CD4-positive, alpha-beta T cell (primary cell): Measurements from ENCODE around the gene STAB1. TPM values are rescaled to one million over a fixed set of nuclear protein-coding genes. Genes with fewer than 3 reads are reported as not detected.
A peak's percentile ranks its signal among the peaks of the same experiment; 100 is the strongest.

Experiments
- ATAC-seq: fragments of 200-7000 bp; cut with Tn5 transposase; one replicate; pipeline ENCODE4 v1.10.0; 2022; ENCODE audit warnings: mild to moderate bottlenecking; ENCODE audit not compliant: poor library complexity
- CTCF ChIA-PET: fragments of 350-600 bp; sonication (Branson Sonifier 250); formaldehyde crosslinking; loops from one replicate; lab custom pipeline; 2021; ENCODE audit warnings: antibody characterized with exemption, inconsistent platforms; lab: Charles Lee
- POLR2A ChIA-PET: fragments of 350-600 bp; sonication (Branson Sonifier 250); formaldehyde crosslinking; loops from one replicate; lab custom pipeline; 2021; ENCODE audit warnings: antibody characterized with exemption, inconsistent platforms; lab: Charles Lee
- DNase-seq, 14 experiments: peaks; one replicate each; pipeline ENCODE4 v3.0.0-alpha.2; 2013 to 2020; ENCODE audit warnings: mixed read lengths in 2 of 14
- H3K27ac ChIP-seq, 2 donors: one replicate each; pipeline versions ENCODE4 v1.5.1 to v1.7.0; 2013; ENCODE audit warnings: low read length in 2 of 2, low read depth in 1 of 2, mild to moderate bottlenecking in 1 of 2
- H3K27me3 ChIP-seq, 2 experiments: 1 replicate in 1 of 2; 2 replicates in 1 of 2; pipeline versions ENCODE4 v1.6.1 to v1.7.0; 2013; ENCODE audit warnings: low read length in 2 of 2, control low read depth in 1 of 2, mild to moderate bottlenecking in 1 of 2, moderate library complexity in 1 of 2; ENCODE audit not compliant: insufficient read depth in 2 of 2, control insufficient read depth in 1 of 2
- H3K36me3 ChIP-seq: one replicate; pipeline ENCODE4 v1.6.1; 2013; ENCODE audit warnings: low read length, control low read depth; ENCODE audit not compliant: insufficient read depth
- H3K4me1 ChIP-seq: one replicate; pipeline ENCODE4 v1.6.1; 2013; ENCODE audit warnings: low read length, control low read depth; ENCODE audit not compliant: insufficient read depth
- H3K4me3 ChIP-seq: one replicate; pipeline ENCODE4 v1.5.1; 2013; ENCODE audit warnings: mild to moderate bottlenecking, low read length, moderate library complexity
- H3K9me3 ChIP-seq, 2 experiments: 1 replicate in 1 of 2; 2 replicates in 1 of 2; pipeline versions ENCODE4 v1.6.1 to v1.7.0; 2013; ENCODE audit warnings: low read length in 2 of 2, mild to moderate bottlenecking in 2 of 2, control low read depth in 1 of 2, moderate library complexity in 1 of 2; ENCODE audit not compliant: control insufficient read depth in 1 of 2, insufficient read depth in 1 of 2
- H3K27ac Mint-ChIP-seq: one replicate; pipeline ENCODE4 v1.8.0; 2020; ENCODE audit warnings: mixed read lengths
- H3K27me3 Mint-ChIP-seq: one replicate; pipeline ENCODE4 v1.8.0; 2021; ENCODE audit warnings: mixed read lengths
- H3K36me3 Mint-ChIP-seq: one replicate; pipeline ENCODE4 v1.8.0; 2021; ENCODE audit warnings: low read depth, mixed read lengths
- H3K4me1 Mint-ChIP-seq: one replicate; pipeline ENCODE4 v1.8.0; 2021; ENCODE audit warnings: low read depth, mixed read lengths
- H3K4me3 Mint-ChIP-seq: one replicate; pipeline ENCODE4 v1.8.0; 2020; ENCODE audit warnings: mild to moderate bottlenecking, mixed read lengths
- H3K9me3 Mint-ChIP-seq: one replicate; pipeline ENCODE4 v1.8.0; 2020; ENCODE audit warnings: mixed read lengths
- intact Hi-C, 2 experiments: fragments of 100-400 bp; cut with DNase I in 1 of 2; cut with micrococcal nuclease in 1 of 2; formaldehyde crosslinking; loops; one replicate each; pipeline versions ENCODE4 v1.15.1 to v1.9.0; 2023 to 2025; cut with DNase I, micrococcal nuclease
- total RNA-seq, 174 experiments: library from RNA in 2 of 174; stranded (reverse) in 2 of 174; gene quantifications; one replicate each; pipeline ENCODE4 v1.2.3 and lab custom pipeline; 2021 to 2026
- TF ChIP-seq, protein P1 (sequence below): fragments of 200-600 bp; IDR thresholded peaks from one replicate; pipeline ENCODE4 v1.8.0; 2022; ENCODE audit warnings: antibody characterized with exemption, mild to moderate bottlenecking

The STAB1 gene
- total RNA-seq, 2 experiments from 2014 or later = 1.5 to 2.5 TPM

DNA sequence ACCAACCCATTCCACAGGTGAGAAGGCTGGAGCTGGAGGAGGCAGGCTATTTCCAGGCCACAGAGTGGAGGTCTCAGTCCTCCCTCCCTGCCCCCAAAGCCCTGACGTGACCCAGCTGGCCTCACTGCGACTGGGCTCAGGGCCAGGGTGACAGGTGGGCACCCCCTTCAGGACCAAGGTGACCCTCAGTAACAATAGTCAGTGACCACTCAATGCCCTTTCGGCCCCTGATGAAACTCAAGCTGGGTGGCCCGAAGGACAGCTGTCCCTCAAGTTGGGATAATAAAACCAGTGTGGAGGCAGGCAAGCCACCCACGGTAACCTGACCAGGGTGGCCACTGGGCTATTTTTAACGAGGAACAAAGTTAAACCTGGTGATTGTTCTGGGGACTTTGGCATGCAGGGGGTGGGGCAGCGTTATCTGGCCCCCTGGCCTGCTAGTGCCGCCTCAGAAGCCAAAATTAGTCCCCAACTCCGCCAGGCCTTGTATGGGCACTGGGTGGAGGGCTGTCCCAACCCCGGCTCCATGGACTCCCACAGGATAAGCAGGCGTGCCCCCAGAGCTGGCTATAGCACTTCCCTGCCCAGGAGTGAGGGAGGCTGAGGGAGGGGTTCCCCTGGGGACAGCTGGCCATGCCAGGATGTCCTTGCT is 42.4 kb upstream of the STAB1 start:
- no peaks in the 10 kb centered on the region for H3K27me3 ChIP-seq
- H3K36me3 Mint-ChIP-seq = peaks cover 22% of the 10 kb centered on the region
- peaks cover 35% of the 10 kb centered on the region for H3K4me1 Mint-ChIP-seq
- no peaks in the 10 kb centered on the region for H3K36me3 ChIP-seq
- ATAC-seq (no peak), DNase-seq (no peak)
- H3K9me3 Mint-ChIP-seq = no peaks in the 10 kb centered on the region
- TF ChIP-seq, protein P1, sequence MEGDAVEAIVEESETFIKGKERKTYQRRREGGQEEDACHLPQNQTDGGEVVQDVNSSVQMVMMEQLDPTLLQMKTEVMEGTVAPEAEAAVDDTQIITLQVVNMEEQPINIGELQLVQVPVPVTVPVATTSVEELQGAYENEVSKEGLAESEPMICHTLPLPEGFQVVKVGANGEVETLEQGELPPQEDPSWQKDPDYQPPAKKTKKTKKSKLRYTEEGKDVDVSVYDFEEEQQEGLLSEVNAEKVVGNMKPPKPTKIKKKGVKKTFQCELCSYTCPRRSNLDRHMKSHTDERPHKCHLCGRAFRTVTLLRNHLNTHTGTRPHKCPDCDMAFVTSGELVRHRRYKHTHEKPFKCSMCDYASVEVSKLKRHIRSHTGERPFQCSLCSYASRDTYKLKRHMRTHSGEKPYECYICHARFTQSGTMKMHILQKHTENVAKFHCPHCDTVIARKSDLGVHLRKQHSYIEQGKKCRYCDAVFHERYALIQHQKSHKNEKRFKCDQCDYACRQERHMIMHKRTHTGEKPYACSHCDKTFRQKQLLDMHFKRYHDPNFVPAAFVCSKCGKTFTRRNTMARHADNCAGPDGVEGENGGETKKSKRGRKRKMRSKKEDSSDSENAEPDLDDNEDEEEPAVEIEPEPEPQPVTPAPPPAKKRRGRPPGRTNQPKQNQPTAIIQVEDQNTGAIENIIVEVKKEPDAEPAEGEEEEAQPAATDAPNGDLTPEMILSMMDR = no peak
- H3K27ac Mint-ChIP-seq = no peak overlapping the region
- CTCF ChIA-PET = interaction anchor here (1.1 kb wide), 1 partner anchor 40 kb away, joined by 3 read pairs; no protein-coding TSS in a partner anchor
- H3K9me3 ChIP-seq = no peaks in the 10 kb centered on the region
- H3K27me3 Mint-ChIP-seq = no peaks in the 10 kb centered on the region
- H3K4me1 ChIP-seq = peaks cover 44% of the 10 kb centered on the region
- POLR2A ChIA-PET = no interaction called here
- H3K27ac ChIP-seq = no peak overlapping the region
- H3K4me3 ChIP-seq = no peak overlapping the region
- intact Hi-C loops = no loop called here
- H3K4me3 Mint-ChIP-seq = no peak overlapping the region

DNA sequence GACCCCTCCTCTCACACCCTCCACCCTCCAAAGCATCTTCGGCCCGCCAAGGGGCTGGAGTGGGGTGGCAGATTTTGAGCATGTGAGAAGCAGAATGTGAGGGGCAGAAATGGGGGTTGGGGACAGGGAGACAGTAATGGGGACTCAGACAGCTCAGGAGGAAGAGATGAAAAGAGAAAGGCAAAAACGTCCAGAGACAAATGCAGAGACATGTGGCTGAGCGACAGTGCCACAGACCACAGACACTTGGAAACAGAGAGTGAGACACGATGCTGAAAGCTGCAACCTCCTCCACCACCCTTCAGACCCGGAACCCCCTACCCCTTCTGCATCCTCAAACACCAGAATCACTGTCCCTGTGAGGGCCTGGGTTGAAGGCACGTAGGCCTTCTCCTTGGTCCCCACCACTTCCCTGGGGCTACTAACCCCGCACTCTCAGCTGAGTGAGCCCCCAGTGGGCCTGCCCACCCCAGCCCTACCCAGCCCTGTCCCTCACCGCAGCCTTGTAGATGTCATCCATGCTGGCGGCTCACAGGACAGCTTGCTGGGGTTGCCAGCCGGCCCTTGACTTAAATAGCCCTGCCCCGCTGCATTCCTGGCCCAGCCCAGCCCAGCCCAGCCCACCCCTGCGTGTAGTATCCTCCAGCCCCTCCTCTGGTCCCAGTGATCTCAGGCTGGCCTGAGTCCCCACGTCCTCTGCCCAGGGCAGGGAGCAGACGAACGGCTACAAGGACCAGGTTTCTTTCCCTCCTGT is 41.5 kb upstream of the STAB1 start, which contains the start of gene TNNC1:
Gene TNNC1 (minus strand): TSS at position 546 of the 754 bp plus-strand sequence. CDS start 26 bp downstream, at position 520.
- H3K27me3 Mint-ChIP-seq = no peaks in the 10 kb centered on the region
- H3K4me3 Mint-ChIP-seq = peak within 1 kb of the TSS; percentile 96
- H3K27ac Mint-ChIP-seq = peak within 1 kb of the TSS; percentile 100
- peaks cover 43% of the 10 kb centered on the region for H3K4me1 Mint-ChIP-seq
- ChIA-PET CTCF (interaction anchor here (1.0 to 1.1 kb wide), 2 partner anchors 8 to 41 kb away, joined by 3 read pairs; partner anchors contain the start of gene SEMA3G), POLR2A (interaction anchor here (1.6 to 2.0 kb wide), 2 partner anchors 41 to 397 kb away, joined by 4 to 5 read pairs; partner anchors contain the start of gene DUSP7)
- H3K9me3 Mint-ChIP-seq = no peaks in the 10 kb centered on the region
- no peak for DNase-seq
- H3K4me3 ChIP-seq = peak within 1 kb of the TSS; percentile 97
- no peaks in the 10 kb centered on the region for H3K9me3 ChIP-seq
- TF ChIP-seq, protein P1 = no peak
- peaks cover 44% of the 10 kb centered on the region for H3K4me1 ChIP-seq
- H3K27me3 ChIP-seq = no peaks in the 10 kb centered on the region
- ATAC-seq = no peak
- intact Hi-C loops = loop anchor here in 1 of 2 experiments (2.0 kb wide), 1 partner anchor 41 kb away; no protein-coding TSS in a partner anchor
- peak within 1 kb of the TSS; percentile 81 to 85 for H3K27ac ChIP-seq
- peaks cover 10% of the 10 kb centered on the region for H3K36me3 ChIP-seq
- peaks cover 32% of the 10 kb centered on the region for H3K36me3 Mint-ChIP-seq

DNA sequence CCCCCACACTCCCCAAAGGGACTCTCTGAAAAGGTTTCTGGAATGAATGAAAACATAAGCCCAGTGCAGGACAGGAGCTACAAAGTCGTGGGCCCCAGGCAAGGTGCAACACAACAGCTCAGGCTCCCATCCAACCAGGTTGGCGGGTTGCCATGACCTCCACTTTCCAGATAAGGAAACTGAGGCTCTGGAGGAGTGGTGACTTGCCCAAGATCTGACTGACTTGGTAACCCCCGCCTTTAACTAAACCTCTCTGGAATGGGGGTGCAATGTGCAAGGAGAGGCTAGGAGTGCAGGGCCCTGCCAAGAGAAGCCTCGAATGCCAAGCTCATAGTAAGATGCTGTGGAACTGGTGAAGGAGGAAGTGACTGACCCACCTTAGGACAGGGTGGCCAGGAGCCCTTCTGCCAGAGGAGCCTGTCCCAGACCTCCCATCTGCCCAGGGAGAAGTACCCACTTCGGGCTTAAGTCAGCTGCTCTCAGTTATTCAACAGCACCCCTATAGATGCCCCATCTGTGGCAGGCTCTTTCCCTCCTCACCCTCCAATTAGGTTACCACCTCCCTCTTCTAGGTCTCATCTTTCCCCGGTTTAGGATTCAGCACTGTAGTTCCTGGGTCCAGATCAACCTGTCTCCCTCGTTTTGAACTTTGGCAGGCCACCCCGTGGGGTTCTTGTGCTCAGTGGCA is 40.7 kb upstream of the STAB1 start:
- peaks cover 16% of the 10 kb centered on the region for H3K36me3 ChIP-seq
- CTCF ChIA-PET = interaction anchor here (1.0 kb wide), 1 partner anchor 9 kb away, joined by 3 read pairs; the partner anchor contains the start of gene SEMA3G

More for the DNA sequence above, 40.7 kb upstream of the STAB1 start:
- ATAC-seq (no peak), DNase-seq (peak in 3 of 14 experiments; percentile 5 to 27 (median 10))
- Histone ChIP-seq H3K9me3 (no peaks in the 10 kb centered on the region), H3K27me3 (no peaks in the 10 kb centered on the region), H3K4me3 (peak overlapping the region; percentile 97), H3K4me1 (peaks cover 44% of the 10 kb centered on the region), H3K27ac (peak overlapping the region; percentile 81 to 85)
- Mint-ChIP-seq H3K4me3 (peak overlapping the region; percentile 96), H3K36me3 (peaks cover 39% of the 10 kb centered on the region), H3K27me3 (no peaks in the 10 kb centered on the region), H3K27ac (peak overlapping the region; percentile 100), H3K9me3 (no peaks in the 10 kb centered on the region), H3K4me1 (peaks cover 43% of the 10 kb centered on the region)
- intact Hi-C loops = loop anchor here in 1 of 2 experiments (2.0 kb wide), 1 partner anchor 42 kb away; no protein-coding TSS in a partner anchor
- TF ChIP-seq, protein P1 = no peak
- POLR2A ChIA-PET = interaction anchor here (1.4 to 2.0 kb wide), 4 partner anchors 8 to 398 kb away, joined by 4 to 5 read pairs (median 4); partner anchors contain the start of gene DUSP7
